Kidney epithelial cell (primary cell): Measurements from ENCODE around the gene PHC2. TPM values are rescaled to one million over a fixed set of nuclear protein-coding genes. Genes with fewer than 3 reads are reported as not detected.

Source experiments
- DNase-seq: peaks from one replicate; pipeline ENCODE4 v3.0.0-alpha.2; 2010; ENCODE audit warnings: low read depth
- H3K27me3 ChIP-seq: 2 replicates; pipeline ENCODE4 v1.6.0; 2011; ENCODE audit warnings: low read length; ENCODE audit not compliant: control insufficient read depth, insufficient read depth
- H3K36me3 ChIP-seq: 2 replicates; pipeline ENCODE4 v1.5.1; 2011; ENCODE audit warnings: low read length; ENCODE audit not compliant: control insufficient read depth, insufficient read depth
- H3K4me3 ChIP-seq: 2 replicates; pipeline ENCODE4 v1.5.1; 2011; ENCODE audit warnings: low read depth, mild to moderate bottlenecking, control low read depth, low read length
- CTCF ChIP-seq: IDR thresholded peaks from 2 replicates; pipeline ENCODE4 v1.5.1; 2011; ENCODE audit warnings: mild to moderate bottlenecking, moderate library complexity, low read length, control low read depth, inconsistent platforms; ENCODE audit not compliant: insufficient read depth, poor library complexity, severe bottlenecking
- total RNA-seq: library from RNA; depleted of rRNA; stranded (reverse); fragments of >200 nt; gene quantifications from 2 replicates; pipeline ENCODE4 v1.2.3, GENCODE V29; 2015

Gene PHC2
- total RNA-seq, 1 donor from 2014 or later, result 216 TPM

GRCh38 chr1:33297911-33298622, 132.8 kb downstream of the PHC2 start:
- no peak for TF ChIP-seq CTCF
- Histone ChIP-seq H3K36me3 (peaks cover 3% of the 10 kb centered on the region), H3K27me3 (no peaks in the 10 kb centered on the region), H3K4me3 (no peak overlapping the region)
- DNase-seq, result no peak

GRCh38 chr1:33296824-33297223, 134.1 kb downstream of the PHC2 start:
- DNase-seq, result no peak
- Histone ChIP-seq H3K4me3 (no peak overlapping the region), H3K27me3 (no peaks in the 10 kb centered on the region), H3K36me3 (peaks cover 3% of the 10 kb centered on the region)
- no peak for TF ChIP-seq CTCF

- no peak for TF ChIP-seq CTCF
Observed at GRCh38 chr1:33296082-33296458, 134.8 kb downstream of the PHC2 start.

GRCh38 chr1:33295450-33296081, 135.3 kb downstream of the PHC2 start:
- TF ChIP-seq CTCF, result peak; percentile 97
- H3K4me3 ChIP-seq, result no peak overlapping the region
- H3K36me3 ChIP-seq, result peaks cover 3% of the 10 kb centered on the region
- DNase-seq, result peak; percentile 31
- H3K27me3 ChIP-seq, result no peaks in the 10 kb centered on the region

More at GRCh38 chr1:33296082-33296458, 134.8 kb downstream of the PHC2 start:
- DNase-seq, result no peak
- Histone ChIP-seq H3K27me3 (no peaks in the 10 kb centered on the region), H3K4me3 (no peak overlapping the region), H3K36me3 (peaks cover 3% of the 10 kb centered on the region)

GRCh38 chr1:33295023-33295422, 135.9 kb downstream of the PHC2 start:
- no peak for TF ChIP-seq CTCF
- Histone ChIP-seq H3K36me3 (peaks cover 3% of the 10 kb centered on the region), H3K27me3 (no peaks in the 10 kb centered on the region), H3K4me3 (no peak overlapping the region)
- DNase-seq, result no peak
